ENCODE measurements around the gene HS3ST2.
"Not testable (repeated sequence)": the region's sequence is repeated elsewhere in the genome, so short reads cannot be mapped to it uniquely, and the experiment has no call there.

HS3ST2 gene

DNA sequence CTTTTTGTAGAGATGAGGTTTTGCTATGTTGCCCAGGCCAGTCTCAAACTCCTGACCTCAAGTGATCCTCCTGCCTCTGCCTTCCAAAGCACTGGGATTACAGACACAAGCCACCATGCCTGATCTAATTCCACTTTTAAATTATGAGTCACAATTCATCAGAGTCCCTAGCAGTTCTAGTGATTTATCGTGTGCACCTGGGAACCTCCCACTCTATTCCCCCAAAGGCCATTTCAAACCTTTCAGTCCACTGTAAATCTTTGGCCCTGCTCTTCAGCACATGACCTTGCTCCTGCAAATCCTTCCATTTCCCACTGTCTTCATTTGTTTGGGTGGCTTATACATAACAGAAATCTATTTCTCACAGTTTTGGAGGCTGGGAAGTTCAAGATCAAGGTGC is 73.0 kb downstream of the HS3ST2 start:
- H3K4me3 ChIP-seq (ENCODE audit: low read depth, low read length): no peak overlapping the region
- TF ChIP-seq, protein P1, sequence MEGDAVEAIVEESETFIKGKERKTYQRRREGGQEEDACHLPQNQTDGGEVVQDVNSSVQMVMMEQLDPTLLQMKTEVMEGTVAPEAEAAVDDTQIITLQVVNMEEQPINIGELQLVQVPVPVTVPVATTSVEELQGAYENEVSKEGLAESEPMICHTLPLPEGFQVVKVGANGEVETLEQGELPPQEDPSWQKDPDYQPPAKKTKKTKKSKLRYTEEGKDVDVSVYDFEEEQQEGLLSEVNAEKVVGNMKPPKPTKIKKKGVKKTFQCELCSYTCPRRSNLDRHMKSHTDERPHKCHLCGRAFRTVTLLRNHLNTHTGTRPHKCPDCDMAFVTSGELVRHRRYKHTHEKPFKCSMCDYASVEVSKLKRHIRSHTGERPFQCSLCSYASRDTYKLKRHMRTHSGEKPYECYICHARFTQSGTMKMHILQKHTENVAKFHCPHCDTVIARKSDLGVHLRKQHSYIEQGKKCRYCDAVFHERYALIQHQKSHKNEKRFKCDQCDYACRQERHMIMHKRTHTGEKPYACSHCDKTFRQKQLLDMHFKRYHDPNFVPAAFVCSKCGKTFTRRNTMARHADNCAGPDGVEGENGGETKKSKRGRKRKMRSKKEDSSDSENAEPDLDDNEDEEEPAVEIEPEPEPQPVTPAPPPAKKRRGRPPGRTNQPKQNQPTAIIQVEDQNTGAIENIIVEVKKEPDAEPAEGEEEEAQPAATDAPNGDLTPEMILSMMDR (IDR thresholded peaks at IDR 0.05; ENCODE audit: control insufficient read depth, extremely low read depth, insufficient read depth): no peak
- DNase-seq (ENCODE audit: low read depth): no peak

DNA sequence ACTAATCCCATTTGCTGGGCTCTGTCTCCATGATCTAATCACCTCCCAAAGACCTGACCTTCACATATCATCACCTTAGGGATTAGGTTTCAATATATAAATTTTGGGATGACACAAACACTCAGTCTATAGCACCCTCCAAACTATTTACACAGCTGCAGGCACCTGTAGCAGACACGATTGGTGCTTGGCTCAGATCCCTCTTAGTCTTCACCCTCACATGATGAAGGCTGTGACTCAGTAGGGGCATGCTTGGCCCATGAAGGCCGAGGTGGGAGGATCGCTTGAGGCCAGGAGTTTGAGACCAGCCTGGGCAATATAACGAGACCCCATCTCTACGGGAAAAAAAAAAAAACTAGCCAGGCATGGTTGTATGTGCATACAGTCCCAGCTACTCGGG is 73.5 kb downstream of the HS3ST2 start:
- DNase-seq (ENCODE audit: low read depth): no peak
- TF ChIP-seq, protein P1 (IDR thresholded peaks at IDR 0.05; ENCODE audit: control insufficient read depth, extremely low read depth, insufficient read depth): no peak
- H3K4me3 ChIP-seq (ENCODE audit: low read depth, low read length): no peak overlapping the region

DNA sequence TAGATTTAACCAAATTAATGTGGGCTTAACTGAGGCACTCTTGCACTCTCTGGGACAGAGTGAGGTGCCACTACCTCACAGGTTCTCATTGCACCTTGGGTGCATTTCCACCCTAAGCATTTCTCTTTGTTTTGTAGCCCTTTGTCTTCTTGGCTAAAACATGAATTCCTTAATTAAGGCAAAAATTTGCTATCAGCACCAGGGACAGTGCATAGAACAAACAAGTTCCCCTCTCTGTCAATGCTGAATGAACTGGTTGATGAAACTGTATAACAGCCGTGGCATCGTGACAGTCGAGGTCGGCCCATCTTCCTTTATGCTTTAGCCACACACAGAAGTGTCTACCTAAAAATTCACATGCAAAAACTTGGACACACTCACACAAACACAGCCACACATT is 74.8 kb downstream of the HS3ST2 start:
- DNase-seq (ENCODE audit: low read depth): no peak
- no peak overlapping the region for H3K4me3 ChIP-seq (ENCODE audit: low read depth, low read length)
- TF ChIP-seq, protein P1 (IDR thresholded peaks at IDR 0.05; ENCODE audit: control insufficient read depth, extremely low read depth, insufficient read depth): no peak

DNA sequence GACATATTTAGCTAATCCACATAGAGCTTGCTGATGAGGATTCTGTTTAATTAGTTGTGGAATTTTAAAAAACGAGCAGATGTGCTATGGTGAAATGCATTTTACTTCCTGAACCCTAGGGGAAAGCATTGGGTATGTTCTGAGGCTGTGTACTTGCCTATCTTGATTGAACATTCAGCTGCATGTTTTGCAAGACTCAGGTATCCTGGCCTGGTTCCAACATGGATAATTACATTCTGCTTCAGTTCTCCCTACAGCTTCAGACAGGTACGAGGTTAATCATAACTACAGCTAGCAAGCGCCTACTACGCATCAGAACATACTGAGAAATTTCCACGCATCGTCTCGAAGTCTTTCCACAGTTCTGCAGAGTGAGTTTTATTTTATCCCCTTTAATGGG is 77.0 kb downstream of the HS3ST2 start:
- TF ChIP-seq, protein P1 (IDR thresholded peaks at IDR 0.05; ENCODE audit: control insufficient read depth, extremely low read depth, insufficient read depth): no peak
- DNase-seq (ENCODE audit: low read depth): no peak
- H3K4me3 ChIP-seq (ENCODE audit: low read depth, low read length): no peak overlapping the region

DNA sequence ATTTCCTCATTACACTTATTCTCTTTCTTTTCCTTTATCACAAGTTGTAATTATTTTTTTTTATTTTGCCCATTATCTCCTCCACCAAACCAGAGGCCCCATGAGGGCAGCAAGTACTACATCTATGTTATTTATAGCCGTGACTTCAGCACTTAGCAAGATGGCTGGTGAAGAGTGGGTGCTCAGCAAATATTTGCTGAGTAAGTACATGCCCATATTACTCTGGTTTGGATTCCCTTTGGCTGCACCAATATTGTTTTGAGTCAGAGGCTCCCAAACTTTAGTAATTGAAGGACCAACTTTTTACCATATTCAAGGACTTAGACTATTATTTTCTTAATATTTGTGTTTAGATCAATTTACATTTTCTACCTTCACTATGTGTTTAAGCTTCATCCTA is 83.2 kb downstream of the HS3ST2 start:
- TF ChIP-seq, protein P1 (IDR thresholded peaks at IDR 0.05; ENCODE audit: control insufficient read depth, extremely low read depth, insufficient read depth): no peak
- DNase-seq (ENCODE audit: low read depth): no peak
- no peak overlapping the region for H3K4me3 ChIP-seq (ENCODE audit: low read depth, low read length)

DNA sequence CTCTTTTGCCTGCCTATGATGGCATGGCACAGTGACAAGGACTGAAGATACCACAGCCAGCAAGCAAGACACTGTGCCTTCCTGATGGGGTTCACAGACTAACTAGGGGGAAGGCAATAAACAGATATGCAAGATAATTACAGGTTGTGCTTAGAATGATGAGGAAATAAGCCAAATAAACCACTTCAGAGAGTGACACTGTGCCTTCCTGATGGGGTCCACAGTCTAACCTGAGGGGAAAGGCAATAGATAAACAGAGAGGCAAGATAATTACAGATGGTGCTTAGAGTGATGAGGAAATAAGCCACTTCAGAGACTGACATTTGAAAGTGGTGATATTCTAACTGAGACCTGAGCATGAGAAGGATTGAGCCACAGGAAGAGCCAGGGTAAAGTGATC is 84.2 kb downstream of the HS3ST2 start:
- DNase-seq (ENCODE audit: low read depth): no peak
- TF ChIP-seq, protein P1 (IDR thresholded peaks at IDR 0.05; ENCODE audit: control insufficient read depth, extremely low read depth, insufficient read depth): no peak
- H3K4me3 ChIP-seq (ENCODE audit: low read depth, low read length): no peak overlapping the region

DNA sequence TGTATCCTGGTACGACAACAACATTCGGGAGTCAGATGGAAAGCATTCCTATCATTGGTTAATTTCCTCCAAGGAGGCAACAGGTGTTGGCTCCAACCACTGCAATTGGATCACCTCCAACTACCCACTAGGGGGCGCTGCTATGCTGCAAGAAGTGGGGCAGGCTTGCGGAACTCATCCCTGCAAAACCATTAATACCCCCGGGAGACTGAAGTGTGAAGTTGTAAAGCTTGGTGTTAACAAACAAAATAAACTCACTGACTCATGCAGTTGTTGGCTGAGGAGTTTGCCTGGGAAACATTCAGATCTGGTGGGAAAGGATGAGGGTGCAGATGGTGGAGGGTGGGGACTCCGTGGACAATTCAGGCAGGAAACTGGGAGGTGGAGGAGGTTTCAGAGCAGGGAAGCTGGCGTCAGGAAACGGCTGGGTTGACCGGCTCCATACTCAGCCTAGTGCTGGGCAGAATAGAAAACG is 84.9 kb downstream of the HS3ST2 start:
- DNase-seq (ENCODE audit: low read depth): peak; percentile 34
- no peak overlapping the region for H3K4me3 ChIP-seq (ENCODE audit: low read depth, low read length)
- TF ChIP-seq, protein P1 (IDR thresholded peaks at IDR 0.05; ENCODE audit: control insufficient read depth, extremely low read depth, insufficient read depth): peak; percentile 83

DNA sequence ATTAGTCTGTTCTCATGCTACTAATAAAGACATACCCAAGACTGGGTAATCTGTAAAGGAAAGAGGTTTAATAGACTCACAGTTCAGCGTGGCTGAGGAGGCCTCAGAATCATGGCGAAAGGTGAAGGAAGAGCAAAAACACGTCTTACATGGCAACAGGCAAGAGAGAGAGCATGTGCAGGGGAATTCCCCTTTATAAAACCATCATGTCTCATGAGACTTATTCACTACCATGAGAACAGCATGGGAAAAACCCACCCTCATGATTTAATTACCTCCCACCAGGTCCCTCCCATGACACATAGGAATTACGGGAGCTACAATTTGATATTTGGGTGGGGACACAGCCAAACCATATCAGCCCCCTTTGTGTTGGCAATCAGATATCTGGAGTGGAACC is 85.6 kb downstream of the HS3ST2 start:
- not testable (repeated sequence) for DNase-seq (ENCODE audit: low read depth); H3K4me3 ChIP-seq (ENCODE audit: low read depth, low read length)

Data from LNCaP clone FGC (cell line).